ENCODE data around the gene TBRG4.

TBRG4 gene

GRCh38 chr7:45072131-45073030 is 39.1 kb downstream of the TBRG4 start:
- TF ChIP-seq CTCF (IDR thresholded peaks at IDR 0.05) (no peak), ZFX (IDR thresholded peaks at IDR 0.05; ENCODE audit: borderline replicate concordance) (no peak)
- H3K27ac ChIP-seq, result peak overlapping the region; percentile 58

- TF ChIP-seq ZFX (IDR thresholded peaks at IDR 0.05; ENCODE audit: borderline replicate concordance) (no peak), CTCF (IDR thresholded peaks at IDR 0.05) (no peak)
- H3K27ac ChIP-seq, result peak overlapping the region; percentile 12; the same call in 1 of the 2 replicates
Observed at GRCh38 chr7:45071528-45071927, 40.0 kb downstream of the TBRG4 start.

- no peak overlapping the region for H3K27ac ChIP-seq
- TF ChIP-seq CTCF (IDR thresholded peaks at IDR 0.05), result no peak
- TF ChIP-seq ZFX (IDR thresholded peaks at IDR 0.05; ENCODE audit: borderline replicate concordance), result no peak
Observed at GRCh38 chr7:45070254-45070642, 41.2 kb downstream of the TBRG4 start.

- H3K27ac ChIP-seq, result no peak overlapping the region
- TF ChIP-seq ZFX (IDR thresholded peaks at IDR 0.05; ENCODE audit: borderline replicate concordance) (no peak), CTCF (IDR thresholded peaks at IDR 0.05) (no peak)
Observed at GRCh38 chr7:45069444-45070253, 41.8 kb downstream of the TBRG4 start.

- TF ChIP-seq ZFX (IDR thresholded peaks at IDR 0.05; ENCODE audit: borderline replicate concordance), result no peak
- no peak for TF ChIP-seq CTCF (IDR thresholded peaks at IDR 0.05)
- H3K27ac ChIP-seq, result no peak overlapping the region
Observed at GRCh38 chr7:45068236-45069023, 43.1 kb downstream of the TBRG4 start.

GRCh38 chr7:45067582-45067981 is 43.9 kb downstream of the TBRG4 start:
- TF ChIP-seq ZFX (IDR thresholded peaks at IDR 0.05; ENCODE audit: borderline replicate concordance) (no peak), CTCF (IDR thresholded peaks at IDR 0.05) (no peak)
- no peak overlapping the region for H3K27ac ChIP-seq

All from 22Rv1 (cell line).